ENCODE data around the gene SCFD2.

DNA sequence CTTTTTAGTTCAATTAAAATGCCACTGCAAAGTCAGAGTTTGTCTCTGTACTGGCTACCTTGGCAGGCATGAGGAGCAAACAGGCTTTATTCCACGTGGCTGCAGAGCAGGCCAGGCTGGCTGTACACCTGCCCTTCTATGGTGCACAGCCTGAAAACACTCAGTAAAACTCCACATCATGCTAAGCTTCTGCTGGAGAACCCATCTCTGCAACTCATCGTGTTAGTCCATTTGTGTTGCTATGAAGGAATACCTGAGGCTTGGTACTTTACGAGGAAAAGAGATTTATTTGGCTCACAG is 214.4 kb downstream of the SCFD2 start:
- TF ChIP-seq, protein P1, sequence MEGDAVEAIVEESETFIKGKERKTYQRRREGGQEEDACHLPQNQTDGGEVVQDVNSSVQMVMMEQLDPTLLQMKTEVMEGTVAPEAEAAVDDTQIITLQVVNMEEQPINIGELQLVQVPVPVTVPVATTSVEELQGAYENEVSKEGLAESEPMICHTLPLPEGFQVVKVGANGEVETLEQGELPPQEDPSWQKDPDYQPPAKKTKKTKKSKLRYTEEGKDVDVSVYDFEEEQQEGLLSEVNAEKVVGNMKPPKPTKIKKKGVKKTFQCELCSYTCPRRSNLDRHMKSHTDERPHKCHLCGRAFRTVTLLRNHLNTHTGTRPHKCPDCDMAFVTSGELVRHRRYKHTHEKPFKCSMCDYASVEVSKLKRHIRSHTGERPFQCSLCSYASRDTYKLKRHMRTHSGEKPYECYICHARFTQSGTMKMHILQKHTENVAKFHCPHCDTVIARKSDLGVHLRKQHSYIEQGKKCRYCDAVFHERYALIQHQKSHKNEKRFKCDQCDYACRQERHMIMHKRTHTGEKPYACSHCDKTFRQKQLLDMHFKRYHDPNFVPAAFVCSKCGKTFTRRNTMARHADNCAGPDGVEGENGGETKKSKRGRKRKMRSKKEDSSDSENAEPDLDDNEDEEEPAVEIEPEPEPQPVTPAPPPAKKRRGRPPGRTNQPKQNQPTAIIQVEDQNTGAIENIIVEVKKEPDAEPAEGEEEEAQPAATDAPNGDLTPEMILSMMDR (conservative IDR thresholded peaks at IDR 0.05; ENCODE audit: low read depth, low read length): no peak
- TF ChIP-seq EZH2 (IDR thresholded peaks at IDR 0.05; ENCODE audit: low read length, unreplicated experiment) (no peak), EZH2phosphoT487 (IDR thresholded peaks at IDR 0.05; ENCODE audit: borderline replicate concordance, low read length) (no peak)

All from PC-3 (cell line).